GM19463 (cell line): ENCODE results near the gene C2CD4C.
"Not testable (repeated sequence)": the region's sequence is repeated elsewhere in the genome, so short reads cannot be mapped to it uniquely, and the experiment has no call there.

Source experiments
- ATAC-seq: cut with Tn5 transposase; IDR thresholded peaks from one replicate; pipeline ENCODE4 v1.9.1; 2021; ENCODE audit warnings: mild to moderate bottlenecking, moderate library complexity; ENCODE audit not compliant: unreplicated experiment

Gene C2CD4C

DNA sequence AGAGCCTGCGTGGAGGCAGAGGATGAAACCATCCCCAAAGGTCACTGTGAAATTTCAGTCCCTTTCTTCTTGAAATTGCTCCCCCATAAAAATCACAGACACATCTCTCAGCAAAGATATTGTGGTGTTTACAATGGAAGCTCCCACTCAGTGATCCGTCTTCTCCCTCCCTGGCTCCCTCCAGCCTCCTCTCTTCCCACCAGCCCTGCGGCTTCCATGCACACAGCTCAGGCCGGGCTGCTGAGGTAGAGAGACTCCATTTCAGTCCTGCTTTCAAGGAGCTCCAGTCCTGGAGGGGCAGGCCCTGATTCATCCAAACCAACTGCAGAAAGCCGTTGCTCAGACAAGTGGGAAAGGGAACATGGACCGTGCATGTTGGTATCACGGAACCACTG lies 40.3 kb downstream of the C2CD4C start:
- ATAC-seq = no peak

DNA sequence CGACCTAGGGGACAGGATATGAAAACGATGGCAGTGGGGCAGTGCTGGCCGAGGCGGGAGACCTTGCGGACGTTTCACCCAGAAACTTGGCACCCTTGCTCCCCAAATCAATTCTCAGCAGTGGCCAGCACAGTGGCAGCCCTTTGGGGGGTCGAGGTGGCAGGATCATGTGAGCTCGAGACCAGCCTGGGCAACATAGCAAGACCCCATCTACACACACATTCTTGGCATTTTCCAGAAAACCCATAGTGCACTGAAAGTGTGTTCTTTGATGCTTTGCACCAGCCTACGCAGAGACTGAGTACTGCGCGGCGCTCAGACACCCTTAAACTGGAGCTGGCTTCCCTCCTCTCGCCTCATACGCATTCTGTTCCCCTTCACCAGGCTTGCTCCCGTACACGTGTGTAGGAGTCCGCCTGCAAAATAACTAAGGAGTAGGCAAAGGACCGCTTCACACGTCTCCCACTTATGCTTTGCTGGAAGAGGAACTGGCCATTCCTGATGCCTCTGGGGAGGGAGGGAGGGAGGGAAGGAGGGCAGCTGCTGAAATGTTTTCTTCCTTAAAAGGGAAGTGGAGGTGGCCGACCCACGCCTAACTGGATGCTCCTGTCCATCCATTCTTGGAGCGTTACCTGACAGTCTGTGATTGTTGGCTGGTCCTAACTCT lies 40.9 kb downstream of the C2CD4C start:
- no peak for ATAC-seq

DNA sequence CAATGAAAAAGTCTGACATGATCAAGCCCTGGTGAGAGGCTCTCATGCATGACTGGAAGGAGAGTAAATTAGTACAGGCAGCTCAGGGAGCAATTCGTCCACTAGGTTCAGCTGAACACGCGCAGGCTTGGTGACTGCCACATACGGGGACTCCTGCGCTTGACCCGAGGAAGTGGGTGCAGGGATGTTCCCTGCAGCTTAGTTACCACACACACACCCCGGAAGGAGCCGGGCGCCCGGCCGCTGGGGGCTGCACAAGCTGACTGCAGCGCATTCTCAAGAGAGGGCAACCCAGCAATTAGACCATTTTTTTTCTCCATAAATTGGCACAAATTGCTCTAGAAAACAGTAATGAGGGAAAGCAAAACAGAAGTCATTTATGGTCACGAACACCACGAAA lies 41.4 kb downstream of the C2CD4C start:
- ATAC-seq = no peak

DNA sequence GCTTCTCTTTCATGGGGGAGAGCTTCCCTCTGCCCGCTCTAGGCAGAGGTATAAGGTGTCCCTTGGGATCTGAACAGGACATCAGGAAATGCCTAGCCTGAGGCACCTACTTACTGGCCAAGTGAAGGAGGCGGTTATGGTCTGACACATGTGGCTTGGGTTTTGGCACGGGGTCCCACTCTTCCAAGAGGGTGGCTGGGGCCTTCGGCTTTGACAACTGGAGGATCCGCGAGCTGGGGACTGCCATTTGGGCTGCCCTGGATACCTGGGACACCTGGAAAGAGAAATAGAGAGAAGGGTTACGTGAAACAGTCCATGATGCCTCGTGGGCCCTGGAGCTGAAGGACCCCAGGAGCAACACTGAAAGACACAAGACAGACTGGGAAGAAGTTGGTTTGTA lies 42.0 kb downstream of the C2CD4C start:
- ATAC-seq = no peak

DNA sequence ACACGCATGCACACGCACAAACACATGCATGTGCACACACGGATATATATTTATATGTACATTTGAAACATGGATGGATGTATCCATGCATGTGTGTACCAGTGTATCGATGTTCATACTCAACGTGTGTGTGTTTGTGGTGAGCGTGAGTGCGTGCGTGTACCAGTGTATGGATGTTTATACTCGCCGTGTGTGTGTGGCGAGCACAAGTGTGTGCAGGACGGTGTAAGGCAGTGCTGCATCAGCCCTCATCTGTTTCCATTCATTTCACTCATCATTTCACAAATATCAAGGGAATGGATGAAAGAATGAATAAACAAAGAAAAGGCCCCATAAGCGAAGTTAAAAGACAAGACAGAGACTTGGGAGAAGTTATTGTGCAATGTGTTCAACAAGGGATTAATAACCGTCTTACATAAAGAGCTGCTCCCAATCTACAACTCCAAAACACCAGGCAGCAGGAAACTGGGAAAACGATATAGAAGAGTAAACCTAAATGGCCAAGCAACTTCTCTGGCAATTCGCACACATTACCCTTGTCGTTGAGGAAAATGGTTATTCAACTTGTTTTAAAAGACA lies 42.7 kb downstream of the C2CD4C start:
- ATAC-seq = no peak

DNA sequence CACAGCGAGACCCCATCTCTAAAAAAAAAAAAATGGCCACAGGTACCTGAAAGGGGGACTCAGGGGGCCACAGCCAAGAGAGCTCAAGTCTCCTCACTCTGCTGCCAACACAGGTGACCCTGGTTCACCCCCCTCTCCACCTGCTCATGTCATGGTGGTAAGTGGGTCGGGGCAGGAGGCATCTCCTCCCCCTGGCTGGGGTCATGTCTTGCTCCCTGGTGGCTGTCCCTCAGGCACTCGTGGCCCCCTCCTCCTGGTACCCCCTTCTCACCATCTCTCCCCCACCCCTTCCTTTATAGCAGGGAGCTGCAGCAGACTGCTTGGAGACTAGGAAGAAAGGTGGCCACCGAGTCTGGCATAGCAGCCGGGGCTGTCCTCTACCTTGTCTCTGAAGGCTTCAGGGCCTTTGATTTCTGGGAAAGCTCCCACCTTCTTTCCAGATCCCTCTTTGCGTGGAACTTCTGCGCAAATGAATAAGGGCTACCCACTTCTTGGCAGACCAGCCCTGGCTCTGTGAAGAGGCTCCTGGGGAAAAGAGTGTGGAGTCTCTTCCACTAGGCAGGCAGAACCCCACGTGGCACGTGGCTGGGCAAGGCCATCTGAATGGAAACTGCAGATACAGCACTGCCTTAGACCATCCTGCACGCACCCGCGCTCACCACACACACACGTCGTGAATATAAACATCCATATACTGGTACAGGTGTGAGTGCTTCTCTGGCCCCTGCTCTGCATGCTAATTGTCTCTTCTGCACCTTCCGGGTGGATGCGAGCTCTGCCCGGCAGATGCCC lies 44.3 kb downstream of the C2CD4C start:
- ATAC-seq = no peak

DNA sequence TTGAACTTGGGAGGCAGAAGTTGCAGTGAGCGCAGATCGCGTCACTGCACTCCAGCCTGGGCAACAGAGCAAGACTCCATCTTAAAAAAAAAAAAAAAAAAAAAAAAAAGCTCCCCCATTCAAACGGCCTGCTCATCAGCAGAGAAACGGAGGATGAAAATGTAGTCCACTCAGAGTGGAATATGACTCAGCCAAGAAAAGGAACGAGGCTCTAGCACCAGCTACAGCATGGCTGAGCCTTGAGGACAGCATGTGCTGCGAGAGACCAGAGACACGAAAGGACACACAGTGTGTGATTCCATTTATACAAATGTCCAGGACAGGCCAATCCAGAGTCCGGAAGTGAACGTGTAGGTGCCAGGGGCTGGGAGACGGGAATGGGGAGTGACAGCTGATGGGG lies 46.3 kb downstream of the C2CD4C start:
- ATAC-seq = no peak

DNA sequence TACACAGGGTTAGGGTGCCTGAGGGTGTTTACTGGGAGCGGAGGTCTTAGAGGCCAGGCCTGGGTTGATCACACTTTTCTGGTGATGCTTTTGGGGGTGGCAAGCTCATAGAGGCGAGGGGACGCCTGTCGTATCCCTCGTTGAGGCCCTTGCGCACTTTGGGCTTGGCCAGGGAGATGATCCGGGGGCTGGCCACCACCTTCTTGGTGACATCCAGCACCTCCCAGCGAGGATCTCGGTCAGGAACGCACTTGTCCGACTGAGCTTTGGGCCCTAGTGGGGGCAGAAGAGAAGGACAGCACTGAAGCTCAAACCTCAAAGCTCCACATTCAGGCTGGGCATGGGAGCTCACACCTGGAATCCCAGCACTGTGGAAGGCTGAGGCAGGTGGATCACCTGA lies 46.8 kb downstream of the C2CD4C start:
- ATAC-seq = no peak

DNA sequence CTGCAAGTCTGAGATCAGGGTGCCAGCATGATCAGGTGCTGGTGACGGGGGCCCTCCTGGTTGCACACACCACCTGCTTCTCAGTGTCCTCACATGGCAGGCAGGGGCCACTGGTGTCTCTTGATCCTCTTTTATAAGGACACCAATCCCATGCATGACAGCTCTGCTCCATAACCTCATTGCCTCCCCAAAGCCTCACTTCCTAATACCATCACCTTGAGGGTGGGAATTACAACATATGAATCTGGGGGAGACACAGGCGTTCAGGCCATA lies 49.4 kb downstream of the C2CD4C start:
- ATAC-seq = no peak

DNA sequence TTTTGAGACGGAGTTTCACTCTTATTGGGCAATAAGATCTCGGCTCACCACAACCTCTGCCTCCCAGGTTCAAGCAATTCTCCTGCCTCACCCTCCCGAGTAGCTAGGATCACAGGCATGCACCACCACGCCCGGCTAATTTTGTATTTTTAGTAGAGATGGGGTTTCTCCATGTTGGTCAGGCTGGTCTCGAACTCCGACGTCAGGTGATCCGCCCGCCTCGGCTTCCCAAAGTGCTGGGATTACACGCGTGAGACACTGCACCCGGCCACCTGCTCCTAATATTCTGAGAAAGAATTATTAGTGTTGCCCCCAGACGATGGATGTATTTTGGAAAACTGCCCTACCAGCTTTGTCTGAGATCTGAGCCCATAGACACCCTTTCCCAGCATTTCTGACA lies 53.4 kb downstream of the C2CD4C start:
- ATAC-seq = not testable (repeated sequence)
